SK-N-SH (cell line): Measurements from ENCODE around the gene UQCR10. TPM values are rescaled to one million over a fixed set of nuclear protein-coding genes. Genes with fewer than 3 reads are reported as not detected.

Experiments used
- CTCF ChIA-PET: fragments of 300-600, 350-600 bp; formaldehyde crosslinking; extraction: SDS; loops from one replicate; lab custom pipeline; 2021; lab: Yijun Ruan, JAX
- POLR2A ChIA-PET: fragments of 350-600 bp; sonication (Branson Sonifier 250); formaldehyde crosslinking; extraction: SDS; loops from one replicate; lab custom pipeline; 2020; ENCODE audit warnings: antibody characterized with exemption, inconsistent platforms; lab: Yijun Ruan, JAX
- DNase-seq: peaks from one replicate; pipeline ENCODE4 v3.0.0; 2012
- H2AFZ ChIP-seq: fragments of 200-600 bp; sonication (generic); 2 replicates; pipeline ENCODE4 v1.8.1; 2016; ENCODE audit warnings: antibody characterized with exemption, mild to moderate bottlenecking, low read depth
- H3F3A ChIP-seq: fragments of 200-600 bp; sonication (generic); replicated peaks from 2 replicates; pipeline ENCODE3; 2016; ENCODE audit warnings: antibody characterized with exemption, mild to moderate bottlenecking; ENCODE audit not compliant: insufficient read depth
- H3K27ac ChIP-seq, 2 experiments: fragments of 200-500 bp in 1 of 2; fragments of 200-600 bp in 1 of 2; sonication (Bioruptor generic) in 1 of 2; sonication (generic), shearing (Covaris generic) in 1 of 2; 2 replicates each; pipeline versions ENCODE4 v1.5.1 to v1.6.1; 2014 to 2016; ENCODE audit warnings: low read depth in 2 of 2, inconsistent platforms in 1 of 2, low read length in 1 of 2, mild to moderate bottlenecking in 1 of 2, mixed read lengths in 1 of 2
- H3K27me3 ChIP-seq: fragments of 200-600 bp; sonication (generic), shearing (Covaris generic); 2 replicates; pipeline ENCODE4 v1.6.1; 2016; ENCODE audit warnings: mixed run types; ENCODE audit not compliant: insufficient read depth
- H3K36me3 ChIP-seq, 2 experiments: fragments of 200-500 bp in 1 of 2; fragments of 200-600 bp in 1 of 2; sonication (Bioruptor generic) in 1 of 2; sonication (generic) in 1 of 2; replicated peaks in 1 of 2; 2 replicates each; pipeline versions ENCODE3 to v1.5.1; 2014 to 2016; ENCODE audit warnings: low read length in 1 of 2, mild to moderate bottlenecking in 1 of 2; ENCODE audit not compliant: insufficient read depth in 2 of 2, control insufficient read depth in 1 of 2
- H3K4me1 ChIP-seq, 2 experiments: fragments of 200-500 bp in 1 of 2; fragments of 200-600 bp in 1 of 2; sonication (Bioruptor generic) in 1 of 2; sonication (generic), shearing (Covaris generic) in 1 of 2; 2 replicates each; pipeline versions ENCODE4 v1.5.1 to v1.6.1; 2014 to 2016; ENCODE audit warnings: low read depth in 1 of 2, low read length in 1 of 2, mixed run types in 1 of 2; ENCODE audit not compliant: insufficient read depth in 2 of 2, control insufficient read depth in 1 of 2
- H3K4me2 ChIP-seq: fragments of 200-600 bp; sonication (generic), shearing (Covaris generic); 2 replicates; pipeline ENCODE4 v1.6.1; 2017; ENCODE audit warnings: mixed run types
- H3K4me3 ChIP-seq, 2 experiments: fragments of 200-500 bp in 1 of 2; fragments of 200-600 bp in 1 of 2; sonication (Bioruptor generic) in 1 of 2; sonication (generic), shearing (Covaris generic) in 1 of 2; 2 replicates each; pipeline versions ENCODE4 v1.5.1 to v1.8.1; 2014 to 2016; ENCODE audit warnings: low read depth in 2 of 2, inconsistent platforms in 1 of 2, low read length in 1 of 2, mild to moderate bottlenecking in 1 of 2, mixed read lengths in 1 of 2, moderate library complexity in 1 of 2
- H3K79me2 ChIP-seq: fragments of 200-600 bp; sonication (generic); 2 replicates; pipeline ENCODE4 v1.8.1; 2017; ENCODE audit warnings: mild to moderate bottlenecking; ENCODE audit not compliant: insufficient read depth
- H3K9ac ChIP-seq: fragments of 200-600 bp; sonication (generic); 2 replicates; pipeline ENCODE4 v1.6.1; 2017; ENCODE audit warnings: mixed run types
- H3K9me2 ChIP-seq: fragments of 200-600 bp; sonication (generic); 2 replicates; pipeline ENCODE4 v1.6.1; 2017; ENCODE audit warnings: mixed run types
- H3K9me3 ChIP-seq: fragments of 200-600 bp; sonication (generic); 2 replicates; pipeline ENCODE4 v1.6.1; 2017; ENCODE audit warnings: mixed run types, mild to moderate bottlenecking, moderate library complexity
- H4K20me1 ChIP-seq: fragments of 200-600 bp; sonication (generic); 2 replicates; pipeline ENCODE4 v1.6.1; 2017; ENCODE audit warnings: mild to moderate bottlenecking, mixed run types; ENCODE audit not compliant: insufficient read depth
- CHD2 ChIP-seq: fragments of 150-350 bp; IDR thresholded peaks from 2 replicates; pipeline ENCODE4 v1.6.1; 2018; ENCODE audit warnings: low read length; ENCODE audit not compliant: partially characterized antibody
- CTCF ChIP-seq: fragments of 200-600 bp; sonication (generic); IDR thresholded peaks from 2 replicates; pipeline ENCODE4 v1.6.1; 2017; ENCODE audit warnings: antibody characterized with exemption, mild to moderate bottlenecking, moderate library complexity
- ELF1 ChIP-seq: IDR thresholded peaks from 2 replicates; pipeline ENCODE4 v1.4.0; 2012
- EP300 ChIP-seq, 2 experiments: IDR thresholded peaks; 2 replicates each; pipeline versions ENCODE4 v1.4.0 to v1.6.1; 2012; ENCODE audit warnings: borderline replicate concordance in 1 of 2, low read depth in 1 of 2, low read length in 1 of 2
- EZH2phosphoT487 ChIP-seq: fragments of 200-600 bp; sonication (generic); IDR thresholded peaks from 2 replicates; pipeline ENCODE4 v1.6.1; 2017; ENCODE audit warnings: low read depth, mixed run types, mild to moderate bottlenecking, antibody characterized with exemption, moderate library complexity, borderline replicate concordance
- GATA2 ChIP-seq: sonication (generic); formaldehyde crosslinking; IDR thresholded peaks from 2 replicates; pipeline ENCODE4 v1.5.0; 2020; ENCODE audit warnings: mild to moderate bottlenecking, missing genetic modification reagents
- MAX ChIP-seq: IDR thresholded peaks from 2 replicates; pipeline ENCODE4 v1.4.0; 2012; ENCODE audit warnings: low read depth
- MEF2A ChIP-seq: IDR thresholded peaks from 2 replicates; pipeline ENCODE4 v1.4.0; 2012; ENCODE audit warnings: low read depth, borderline replicate concordance
- NFIC ChIP-seq: IDR thresholded peaks from 2 replicates; pipeline ENCODE4 v1.4.0; 2012; ENCODE audit warnings: borderline replicate concordance
- POLR2AphosphoS5 ChIP-seq: IDR thresholded peaks from 2 replicates; pipeline ENCODE4 v1.6.1; 2012; ENCODE audit warnings: low read depth, low read length
- RCOR1 ChIP-seq: fragments of 150-350 bp; IDR thresholded peaks from 2 replicates; pipeline ENCODE4 v1.6.1; 2017; ENCODE audit warnings: antibody characterized with exemption, low read length
- RFX5 ChIP-seq: IDR thresholded peaks from 2 replicates; pipeline ENCODE4 v1.6.1; 2012; ENCODE audit warnings: mild to moderate bottlenecking, improper control_type of control experiment, low read length
- RXRA ChIP-seq: IDR thresholded peaks from 2 replicates; pipeline ENCODE4 v1.4.0; 2012; ENCODE audit warnings: low read depth, mild to moderate bottlenecking, borderline replicate concordance
- SIN3A ChIP-seq: IDR thresholded peaks from 2 replicates; pipeline ENCODE4 v1.6.1; 2012; ENCODE audit warnings: low read depth, mild to moderate bottlenecking, low read length, moderate library complexity, borderline replicate concordance
- TAF1 ChIP-seq: IDR thresholded peaks from 2 replicates; pipeline ENCODE4 v1.6.1; 2012; ENCODE audit warnings: low read depth, mild to moderate bottlenecking, low read length, moderate library complexity, borderline replicate concordance
- WGBS: methylation state at CpG from one replicate; pipeline ENCODE4 v1.1.6; 2017; ENCODE audit warnings: low lambda C conversion rate; 5-methylcytosine and 5-hydroxymethylcytosine counted together
- polyA plus RNA-seq, 3 experiments: library from polyadenylated mRNA; depleted of rRNA; stranded (reverse); fragments of >200 nt; gene quantifications; 2 replicates each; pipeline ENCODE4 v1.2.3, GENCODE V29; 2012
- TF ChIP-seq, protein P1 (sequence below): IDR thresholded peaks from 2 replicates; pipeline ENCODE4 v1.6.1; 2012; ENCODE audit warnings: mild to moderate bottlenecking, low read depth, low read length, moderate library complexity
- TF ChIP-seq, protein P2 (sequence below): IDR thresholded peaks from 2 replicates; pipeline ENCODE4; 2012

The UQCR10 gene
- polyA plus RNA-seq, 1 of the 3 experiments (the other 2 are of a cell fraction) = 248 TPM

GRCh38 chr22:29758959-29759358, 8.2 kb upstream of the UQCR10 start:
- Histone ChIP-seq H3K36me3 (no peaks in the 10 kb centered on the region), H3K4me2 (no peak overlapping the region), H3K27me3 (no peaks in the 10 kb centered on the region), H3K4me1 (no peaks in the 10 kb centered on the region), H2AFZ (no peak overlapping the region), H3K9me2 (no peaks in the 10 kb centered on the region), H3F3A (peaks cover 3% of the 10 kb centered on the region), H3K79me2 (peaks cover 3% of the 10 kb centered on the region; the same call in 1 of the 2 replicates), H4K20me1 (no peaks in the 10 kb centered on the region), H3K27ac (no peak overlapping the region), H3K9ac (no peak overlapping the region), H3K9me3 (no peaks in the 10 kb centered on the region), H3K4me3 (no peak overlapping the region)
- CTCF ChIA-PET = no interaction called here
- TF ChIP-seq TAF1 (no peak), NFIC (no peak), RXRA (no peak), MAX (no peak), RFX5 (no peak)
- TF ChIP-seq, protein P1, sequence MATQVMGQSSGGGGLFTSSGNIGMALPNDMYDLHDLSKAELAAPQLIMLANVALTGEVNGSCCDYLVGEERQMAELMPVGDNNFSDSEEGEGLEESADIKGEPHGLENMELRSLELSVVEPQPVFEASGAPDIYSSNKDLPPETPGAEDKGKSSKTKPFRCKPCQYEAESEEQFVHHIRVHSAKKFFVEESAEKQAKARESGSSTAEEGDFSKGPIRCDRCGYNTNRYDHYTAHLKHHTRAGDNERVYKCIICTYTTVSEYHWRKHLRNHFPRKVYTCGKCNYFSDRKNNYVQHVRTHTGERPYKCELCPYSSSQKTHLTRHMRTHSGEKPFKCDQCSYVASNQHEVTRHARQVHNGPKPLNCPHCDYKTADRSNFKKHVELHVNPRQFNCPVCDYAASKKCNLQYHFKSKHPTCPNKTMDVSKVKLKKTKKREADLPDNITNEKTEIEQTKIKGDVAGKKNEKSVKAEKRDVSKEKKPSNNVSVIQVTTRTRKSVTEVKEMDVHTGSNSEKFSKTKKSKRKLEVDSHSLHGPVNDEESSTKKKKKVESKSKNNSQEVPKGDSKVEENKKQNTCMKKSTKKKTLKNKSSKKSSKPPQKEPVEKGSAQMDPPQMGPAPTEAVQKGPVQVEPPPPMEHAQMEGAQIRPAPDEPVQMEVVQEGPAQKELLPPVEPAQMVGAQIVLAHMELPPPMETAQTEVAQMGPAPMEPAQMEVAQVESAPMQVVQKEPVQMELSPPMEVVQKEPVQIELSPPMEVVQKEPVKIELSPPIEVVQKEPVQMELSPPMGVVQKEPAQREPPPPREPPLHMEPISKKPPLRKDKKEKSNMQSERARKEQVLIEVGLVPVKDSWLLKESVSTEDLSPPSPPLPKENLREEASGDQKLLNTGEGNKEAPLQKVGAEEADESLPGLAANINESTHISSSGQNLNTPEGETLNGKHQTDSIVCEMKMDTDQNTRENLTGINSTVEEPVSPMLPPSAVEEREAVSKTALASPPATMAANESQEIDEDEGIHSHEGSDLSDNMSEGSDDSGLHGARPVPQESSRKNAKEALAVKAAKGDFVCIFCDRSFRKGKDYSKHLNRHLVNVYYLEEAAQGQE = no peak
- TF ChIP-seq, protein P2, sequence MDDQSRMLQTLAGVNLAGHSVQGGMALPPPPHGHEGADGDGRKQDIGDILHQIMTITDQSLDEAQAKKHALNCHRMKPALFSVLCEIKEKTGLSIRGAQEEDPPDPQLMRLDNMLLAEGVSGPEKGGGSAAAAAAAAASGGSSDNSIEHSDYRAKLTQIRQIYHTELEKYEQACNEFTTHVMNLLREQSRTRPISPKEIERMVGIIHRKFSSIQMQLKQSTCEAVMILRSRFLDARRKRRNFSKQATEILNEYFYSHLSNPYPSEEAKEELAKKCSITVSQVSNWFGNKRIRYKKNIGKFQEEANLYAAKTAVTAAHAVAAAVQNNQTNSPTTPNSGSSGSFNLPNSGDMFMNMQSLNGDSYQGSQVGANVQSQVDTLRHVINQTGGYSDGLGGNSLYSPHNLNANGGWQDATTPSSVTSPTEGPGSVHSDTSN = no peak
- 81% methylated on average over 5 of the region's 5 CpGs for WGBS
- POLR2A ChIA-PET = interaction anchor here (0.6 kb wide), 1 partner anchor 20 kb away, joined by 3 read pairs; no protein-coding TSS in a partner anchor
- DNase-seq = no peak

GRCh38 chr22:29762263-29762662, 4.9 kb upstream of the UQCR10 start:
- ChIA-PET POLR2A (no interaction called here), CTCF (interaction anchor here (1.4 to 1.7 kb wide), 2 partner anchors 70 to 243 kb away, joined by 4 to 5 read pairs; no protein-coding TSS in a partner anchor)
- Histone ChIP-seq H3K4me3 (no peak overlapping the region), H3K9me3 (no peaks in the 10 kb centered on the region), H3K79me2 (peaks cover 22% of the 10 kb centered on the region; the same call in 1 of the 2 replicates), H3K36me3 (no peaks in the 10 kb centered on the region), H3F3A (peaks cover 3% of the 10 kb centered on the region), H2AFZ (no peak overlapping the region), H3K4me1 (peaks cover 0 to 8% of the 10 kb centered on the region in 2 experiments; a peak in 1 of 4 replicates), H4K20me1 (no peaks in the 10 kb centered on the region), H3K9ac (no peak overlapping the region), H3K9me2 (no peaks in the 10 kb centered on the region), H3K4me2 (no peak overlapping the region), H3K27ac (no peak overlapping the region), H3K27me3 (no peaks in the 10 kb centered on the region)
- no peak for DNase-seq
- TF ChIP-seq ELF1 = no peak
- TF ChIP-seq POLR2AphosphoS5 = no peak
- no peak for TF ChIP-seq MAX
- TF ChIP-seq SIN3A = no peak
- TF ChIP-seq EZH2phosphoT487 = no peak
- no peak for TF ChIP-seq CTCF
- no peak for TF ChIP-seq GATA2 (CRISPR knock-in tag)
- no peak for TF ChIP-seq EP300 (IDR thresholded peaks at IDR 0.05; ENCODE audit: borderline replicate concordance in 1 of 2, low read depth in 1 of 2, low read length in 1 of 2)
- TF ChIP-seq RCOR1 = no peak
- TF ChIP-seq RXRA = no peak
- no peak for TF ChIP-seq CHD2
- no peak for TF ChIP-seq MEF2A
- WGBS = 86% methylated on average over 15 of the region's 15 CpGs
